HepG2 (cell line): Measurements from ENCODE around the gene SZRD1. TPM values are rescaled to one million over a fixed set of nuclear protein-coding genes. Genes with fewer than 3 reads are reported as not detected.

Experiments
- ARID3A ChIP-seq: IDR thresholded peaks from 2 replicates; pipeline ENCODE4 v1.6.1; 2012; ENCODE audit warnings: low read depth, low read length, improper control_type of control experiment
- ARID4A ChIP-seq: sonication (generic); formaldehyde crosslinking; IDR thresholded peaks from 2 replicates; pipeline ENCODE4 v1.5.0; 2020; ENCODE audit warnings: mild to moderate bottlenecking, missing genetic modification reagents, borderline replicate concordance
- ATF5 ChIP-seq: sonication (generic); formaldehyde crosslinking; IDR thresholded peaks from 2 replicates; pipeline ENCODE4 v1.4.0; 2020; ENCODE audit warnings: mild to moderate bottlenecking, low read depth, missing genetic modification reagents
- DNMT3B ChIP-seq: conservative IDR thresholded peaks from 2 replicates; pipeline ENCODE4 v1.6.1; 2016; ENCODE audit warnings: missing biosample characterization, control low read depth
- ERF ChIP-seq: IDR thresholded peaks from 2 replicates; pipeline ENCODE4 v1.6.1; 2018; ENCODE audit warnings: missing biosample characterization, missing genetic modification reagents
- GATAD2A ChIP-seq: IDR thresholded peaks from 2 replicates; pipeline ENCODE4 v1.6.1; 2016
- HOMEZ ChIP-seq: IDR thresholded peaks from 2 replicates; pipeline ENCODE4 v1.6.1; 2016; ENCODE audit warnings: low read depth
- KDM6A ChIP-seq: IDR thresholded peaks from 2 replicates; pipeline ENCODE4 v1.6.1; 2016; ENCODE audit warnings: low read depth
- MEF2D ChIP-seq: sonication (generic); formaldehyde crosslinking; IDR thresholded peaks from 2 replicates; pipeline ENCODE4 v1.5.1; 2020; ENCODE audit warnings: mild to moderate bottlenecking, missing genetic modification reagents
- NR3C1 ChIP-seq: sonication (generic); formaldehyde crosslinking; IDR thresholded peaks from 2 replicates; pipeline ENCODE4 v1.4.0; 2020; ENCODE audit warnings: missing genetic modification reagents
- PCBP1 ChIP-seq: fragments of 200-400 bp; formaldehyde crosslinking; IDR thresholded peaks from 2 replicates; pipeline ENCODE4 v1.6.1; 2017; ENCODE audit warnings: mild to moderate bottlenecking, low read depth, low read length, borderline replicate concordance
- SNRNP70 ChIP-seq: fragments of 200-400 bp; formaldehyde crosslinking; IDR thresholded peaks from 2 replicates; pipeline ENCODE4 v1.6.1; 2017; ENCODE audit warnings: mild to moderate bottlenecking, low read depth, low read length, moderate library complexity
- THAP9 ChIP-seq: sonication (generic); formaldehyde crosslinking; IDR thresholded peaks from 2 replicates; pipeline ENCODE4; 2020; ENCODE audit warnings: missing genetic modification reagents, mild to moderate bottlenecking, borderline replicate concordance
- THYN1 ChIP-seq: sonication (generic); formaldehyde crosslinking; IDR thresholded peaks from 2 replicates; pipeline ENCODE4 v1.8.1; 2023; ENCODE audit warnings: low read depth, mild to moderate bottlenecking, moderate library complexity, missing genetic modification reagents, borderline replicate concordance
- ZNF691 ChIP-seq: sonication (generic); formaldehyde crosslinking; IDR thresholded peaks from 2 replicates; pipeline ENCODE4 v1.4.0; 2020; ENCODE audit warnings: missing genetic modification reagents, low read depth, mild to moderate bottlenecking, borderline replicate concordance
- ZNF768 ChIP-seq: sonication (generic); formaldehyde crosslinking; IDR thresholded peaks from 2 replicates; pipeline ENCODE4 v1.4.0; 2020; ENCODE audit warnings: missing genetic modification reagents
- polyA plus RNA-seq, 8 experiments: library from polyadenylated mRNA; depleted of rRNA in 3 of 8; stranded (reverse) in 7 of 8; unstranded in 1 of 8; fragments of >200 nt; fragmentation: Illumina TruSeq in 4 of 8; extraction: Trizol in 4 of 8; gene quantifications; 2 replicates each; pipeline versions ENCODE4 v1.2.1 to v1.2.3, GENCODE V29; 2011 to 2016; ENCODE audit warnings: low read depth in 4 of 8, missing spikeins in 1 of 8, mixed read lengths in 1 of 8; ENCODE audit not compliant: insufficient read depth in 1 of 8
- total RNA-seq, 5 experiments: library from RNA; depleted of rRNA; stranded (reverse); fragments of >200 nt; fragmentation: Illumina TruSeq; extraction: Trizol; gene quantifications; 2 replicates each; pipeline ENCODE4 v1.2.3, GENCODE V29; 2016; ENCODE audit warnings: low read depth in 1 of 5

SZRD1 gene
- total and polyA plus RNA-seq, 2 of the 13 experiments (the other 11 are each of a cell fraction or from before 2014, with no cell fraction given): 28.5 to 41.4 TPM

- TF ChIP-seq ATF5 (CRISPR knock-in tag): no peak
- peak; percentile 68; the same call in 1 of the 2 replicates for TF ChIP-seq ARID4A (CRISPR knock-in tag)
- peak; percentile 49; the same call in 1 of the 2 replicates for TF ChIP-seq ZNF768
- TF ChIP-seq KDM6A (CRISPR knock-in tag): 0 out of 2 replicates have a peak, but pooled peaks have one; percentile 16
- no peak for TF ChIP-seq ZNF691 (CRISPR knock-in tag)
- no peak for TF ChIP-seq GATAD2A (CRISPR knock-in tag)
- TF ChIP-seq SNRNP70: no peak
- TF ChIP-seq HOMEZ (CRISPR knock-in tag): no peak
- no peak for TF ChIP-seq THYN1 (CRISPR knock-in tag)
- no peak for TF ChIP-seq ARID3A
- TF ChIP-seq PCBP1: no peak
- TF ChIP-seq MEF2D (CRISPR knock-in tag): no peak
- peak; percentile 91 for TF ChIP-seq DNMT3B (CRISPR knock-in tag)
- TF ChIP-seq ERF: peak; percentile 42; the same call in 1 of the 2 replicates
- no peak for TF ChIP-seq NR3C1 (CRISPR knock-in tag)
- no peak; the same call in 1 of the 2 replicates for TF ChIP-seq THAP9
Observed at GRCh38 chr1:16351994-16352841, 14.8 kb upstream of the SZRD1 start, which contains the start of gene FBXO42 (continued).
